Stomach (tissue), 4 donors: ENCODE measurements around the gene PRKAG1.

Source experiments
- EP300 ChIP-seq: sonication (generic); formaldehyde crosslinking; IDR thresholded peaks from one replicate; pipeline ENCODE4 v1.6.1; 2017; ENCODE audit warnings: antibody characterized with exemption
- POLR2A ChIP-seq, 4 donors: fragments of 450-650 bp; IDR thresholded peaks; one replicate each; pipeline ENCODE4 v1.6.1; 2016; ENCODE audit warnings: antibody characterized with exemption in 4 of 4, control low read depth in 2 of 4, mild to moderate bottlenecking in 1 of 4, moderate library complexity in 1 of 4
- POLR2AphosphoS5 ChIP-seq, 3 donors: sonication (generic); formaldehyde crosslinking; IDR thresholded peaks; one replicate each; pipeline ENCODE4 v1.6.1; 2016; ENCODE audit warnings: antibody characterized with exemption in 3 of 3
- TF ChIP-seq, protein P1 (sequence below), 7 experiments: fragments of 450-650 bp in 4 of 7; fragments of 200-600 bp in 3 of 7; sonication (generic) in 3 of 7; IDR thresholded peaks; one replicate each; pipeline ENCODE4 v1.5.1; 2016 to 2019; ENCODE audit warnings: antibody characterized with exemption in 7 of 7, control low read depth in 2 of 7, mild to moderate bottlenecking in 1 of 7

DNA sequence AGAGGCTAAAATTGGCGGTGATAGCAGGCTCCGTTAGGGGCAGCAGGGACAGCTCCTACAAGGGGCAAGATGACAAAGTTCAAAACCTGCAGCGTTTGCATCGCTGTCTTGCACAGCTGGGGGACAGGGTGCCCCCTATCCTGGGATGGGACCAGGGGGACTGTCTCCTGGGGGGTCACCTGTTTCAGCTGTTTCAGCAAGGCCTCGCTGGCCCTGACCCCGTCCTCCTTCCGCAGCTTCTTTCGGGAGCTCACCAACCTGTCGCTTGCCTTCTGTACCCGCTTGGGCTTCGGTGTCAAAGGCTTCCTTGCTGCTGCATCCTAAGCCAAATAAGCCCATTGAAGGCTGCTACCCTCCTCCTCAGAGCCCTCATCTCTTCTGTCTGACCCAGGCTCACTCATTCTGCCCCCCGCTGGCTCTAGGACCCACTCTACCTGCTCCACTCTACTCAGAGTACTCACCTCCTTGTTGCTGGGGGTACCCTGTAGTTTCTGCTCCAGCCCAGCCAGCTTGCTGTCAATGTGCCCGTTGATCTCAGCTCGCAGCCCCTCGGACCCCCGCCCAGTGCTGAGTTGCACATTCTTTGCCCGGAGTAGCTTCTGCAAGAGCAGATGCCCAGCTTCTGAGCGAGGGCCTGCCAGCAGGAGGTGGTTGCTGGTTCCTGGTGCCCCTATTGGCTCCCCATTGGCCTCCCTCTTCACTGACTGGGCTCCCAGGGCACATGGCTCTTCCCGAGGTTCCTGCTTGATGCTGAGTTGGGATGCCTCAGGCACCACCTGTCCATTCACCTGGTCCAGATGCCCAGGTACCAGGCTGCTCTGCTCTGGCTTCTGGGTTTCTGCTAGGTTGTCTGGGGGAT is 12.4 kb upstream of the PRKAG1 start:
- TF ChIP-seq, protein P1, sequence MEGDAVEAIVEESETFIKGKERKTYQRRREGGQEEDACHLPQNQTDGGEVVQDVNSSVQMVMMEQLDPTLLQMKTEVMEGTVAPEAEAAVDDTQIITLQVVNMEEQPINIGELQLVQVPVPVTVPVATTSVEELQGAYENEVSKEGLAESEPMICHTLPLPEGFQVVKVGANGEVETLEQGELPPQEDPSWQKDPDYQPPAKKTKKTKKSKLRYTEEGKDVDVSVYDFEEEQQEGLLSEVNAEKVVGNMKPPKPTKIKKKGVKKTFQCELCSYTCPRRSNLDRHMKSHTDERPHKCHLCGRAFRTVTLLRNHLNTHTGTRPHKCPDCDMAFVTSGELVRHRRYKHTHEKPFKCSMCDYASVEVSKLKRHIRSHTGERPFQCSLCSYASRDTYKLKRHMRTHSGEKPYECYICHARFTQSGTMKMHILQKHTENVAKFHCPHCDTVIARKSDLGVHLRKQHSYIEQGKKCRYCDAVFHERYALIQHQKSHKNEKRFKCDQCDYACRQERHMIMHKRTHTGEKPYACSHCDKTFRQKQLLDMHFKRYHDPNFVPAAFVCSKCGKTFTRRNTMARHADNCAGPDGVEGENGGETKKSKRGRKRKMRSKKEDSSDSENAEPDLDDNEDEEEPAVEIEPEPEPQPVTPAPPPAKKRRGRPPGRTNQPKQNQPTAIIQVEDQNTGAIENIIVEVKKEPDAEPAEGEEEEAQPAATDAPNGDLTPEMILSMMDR (IDR thresholded peaks at IDR 0.05), result no peak
- TF ChIP-seq EP300 (no peak), POLR2A (IDR thresholded peaks at IDR 0.05) (no peak), POLR2AphosphoS5 (IDR thresholded peaks at IDR 0.05) (no peak)
